HG03097 (cell line): ENCODE measurements around the gene FAXC.
"Not testable (repeated sequence)": the region's sequence is repeated elsewhere in the genome, so short reads cannot be mapped to it uniquely, and the experiment has no call there.

Experiments
- ATAC-seq: cut with Tn5 transposase; IDR thresholded peaks from one replicate; pipeline ENCODE4 v1.9.1; 2021; ENCODE audit not compliant: unreplicated experiment, low FRiP score

Gene FAXC

GRCh38 chr6:99344289-99344688, 5.2 kb downstream of the FAXC start:
- no peak for ATAC-seq

GRCh38 chr6:99341862-99342455, 7.5 kb downstream of the FAXC start:
- ATAC-seq, result no peak

GRCh38 chr6:99338188-99338587, 11.3 kb downstream of the FAXC start:
- no peak for ATAC-seq

GRCh38 chr6:99335298-99335697, 14.2 kb downstream of the FAXC start:
- not testable (repeated sequence) for ATAC-seq

- ATAC-seq, result no peak
These were observed 14.8 kb downstream of the FAXC start for GRCh38 chr6:99334526-99335127.

GRCh38 chr6:99333068-99333467, 16.4 kb downstream of the FAXC start:
- ATAC-seq, result peak; percentile 92

GRCh38 chr6:99331531-99331930, 17.9 kb downstream of the FAXC start:
- ATAC-seq, result no peak

- peak; percentile 58 for ATAC-seq
These were observed 19.3 kb downstream of the FAXC start for GRCh38 chr6:99330159-99330558.

- ATAC-seq, result no peak
These were observed 24.5 kb downstream of the FAXC start for GRCh38 chr6:99324996-99325395.

- no peak for ATAC-seq
These were observed 30.9 kb downstream of the FAXC start for GRCh38 chr6:99318566-99318965.

GRCh38 chr6:99312354-99312753, 37.1 kb downstream of the FAXC start:
- ATAC-seq, result no peak

- ATAC-seq, result no peak
These were observed 38.9 kb downstream of the FAXC start for GRCh38 chr6:99310553-99310952.

GRCh38 chr6:99309557-99309956, 39.9 kb downstream of the FAXC start:
- ATAC-seq, result no peak

GRCh38 chr6:99308788-99309187, 40.7 kb downstream of the FAXC start:
- ATAC-seq, result no peak

GRCh38 chr6:99307295-99307907, 42.1 kb downstream of the FAXC start:
- no peak for ATAC-seq

- ATAC-seq, result no peak
These were observed 43.1 kb downstream of the FAXC start for GRCh38 chr6:99306341-99306740.

GRCh38 chr6:99305021-99305554, 44.4 kb downstream of the FAXC start:
- ATAC-seq, result no peak

GRCh38 chr6:99297415-99297814, 52.1 kb downstream of the FAXC start:
- no peak for ATAC-seq

- no peak for ATAC-seq
These were observed 52.5 kb downstream of the FAXC start for GRCh38 chr6:99297006-99297405.

GRCh38 chr6:99296261-99296660, 53.2 kb downstream of the FAXC start:
- no peak for ATAC-seq

- ATAC-seq, result no peak
These were observed 54.2 kb downstream of the FAXC start for GRCh38 chr6:99295276-99295675.

- ATAC-seq, result no peak
These were observed 54.7 kb downstream of the FAXC start for GRCh38 chr6:99294786-99295185.
